ENCODE data around the gene COX5A.

DNA sequence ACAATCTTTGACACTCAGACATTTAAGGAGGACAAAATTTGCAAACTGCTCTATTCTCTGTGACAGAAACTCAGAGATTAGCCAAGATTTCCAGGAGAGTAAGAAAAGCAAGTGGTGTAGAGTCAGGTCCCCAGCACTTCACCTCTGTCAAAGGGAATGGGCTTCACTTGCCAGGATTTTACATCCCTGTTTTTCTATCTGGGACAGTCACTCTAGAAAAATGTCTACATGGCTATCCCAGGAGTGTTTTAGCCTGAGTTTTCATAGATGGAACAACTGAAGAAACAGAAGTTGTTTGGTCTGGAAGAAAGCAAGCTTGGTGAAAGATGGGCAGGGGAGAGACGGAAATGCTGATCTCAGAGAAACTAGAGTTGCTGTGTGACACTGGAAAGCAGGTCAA, 34.2 kb downstream of the COX5A start:
- TF ChIP-seq POLR2AphosphoS5 (IDR thresholded peaks at IDR 0.05; ENCODE audit: low read depth, low read length) (no peak), ATF3 (IDR thresholded peaks at IDR 0.05) (no peak), MAX (IDR thresholded peaks at IDR 0.05) (no peak), POLR2A (IDR thresholded peaks at IDR 0.05; ENCODE audit: borderline replicate concordance, extremely low read depth, insufficient read depth, insufficient read length) (no peak), CEBPB (IDR thresholded peaks at IDR 0.05; ENCODE audit: low read depth) (no peak), ZNF274 (IDR thresholded peaks at IDR 0.05; ENCODE audit: low read depth, low read length) (no peak), RAD21 (IDR thresholded peaks at IDR 0.05; ENCODE audit: low read depth) (no peak)
- TF ChIP-seq, protein P1, sequence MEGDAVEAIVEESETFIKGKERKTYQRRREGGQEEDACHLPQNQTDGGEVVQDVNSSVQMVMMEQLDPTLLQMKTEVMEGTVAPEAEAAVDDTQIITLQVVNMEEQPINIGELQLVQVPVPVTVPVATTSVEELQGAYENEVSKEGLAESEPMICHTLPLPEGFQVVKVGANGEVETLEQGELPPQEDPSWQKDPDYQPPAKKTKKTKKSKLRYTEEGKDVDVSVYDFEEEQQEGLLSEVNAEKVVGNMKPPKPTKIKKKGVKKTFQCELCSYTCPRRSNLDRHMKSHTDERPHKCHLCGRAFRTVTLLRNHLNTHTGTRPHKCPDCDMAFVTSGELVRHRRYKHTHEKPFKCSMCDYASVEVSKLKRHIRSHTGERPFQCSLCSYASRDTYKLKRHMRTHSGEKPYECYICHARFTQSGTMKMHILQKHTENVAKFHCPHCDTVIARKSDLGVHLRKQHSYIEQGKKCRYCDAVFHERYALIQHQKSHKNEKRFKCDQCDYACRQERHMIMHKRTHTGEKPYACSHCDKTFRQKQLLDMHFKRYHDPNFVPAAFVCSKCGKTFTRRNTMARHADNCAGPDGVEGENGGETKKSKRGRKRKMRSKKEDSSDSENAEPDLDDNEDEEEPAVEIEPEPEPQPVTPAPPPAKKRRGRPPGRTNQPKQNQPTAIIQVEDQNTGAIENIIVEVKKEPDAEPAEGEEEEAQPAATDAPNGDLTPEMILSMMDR (IDR thresholded peaks at IDR 0.05 in 2 of 3, conservative IDR thresholded peaks at IDR 0.05 in 1 of 3; ENCODE audit: borderline replicate concordance in 1 of 3, insufficient read depth in 1 of 3, low read depth in 2 of 3, low read length in 2 of 3) = no peak
